ENCODE measurements around the gene CPEB4.

Gene CPEB4

DNA sequence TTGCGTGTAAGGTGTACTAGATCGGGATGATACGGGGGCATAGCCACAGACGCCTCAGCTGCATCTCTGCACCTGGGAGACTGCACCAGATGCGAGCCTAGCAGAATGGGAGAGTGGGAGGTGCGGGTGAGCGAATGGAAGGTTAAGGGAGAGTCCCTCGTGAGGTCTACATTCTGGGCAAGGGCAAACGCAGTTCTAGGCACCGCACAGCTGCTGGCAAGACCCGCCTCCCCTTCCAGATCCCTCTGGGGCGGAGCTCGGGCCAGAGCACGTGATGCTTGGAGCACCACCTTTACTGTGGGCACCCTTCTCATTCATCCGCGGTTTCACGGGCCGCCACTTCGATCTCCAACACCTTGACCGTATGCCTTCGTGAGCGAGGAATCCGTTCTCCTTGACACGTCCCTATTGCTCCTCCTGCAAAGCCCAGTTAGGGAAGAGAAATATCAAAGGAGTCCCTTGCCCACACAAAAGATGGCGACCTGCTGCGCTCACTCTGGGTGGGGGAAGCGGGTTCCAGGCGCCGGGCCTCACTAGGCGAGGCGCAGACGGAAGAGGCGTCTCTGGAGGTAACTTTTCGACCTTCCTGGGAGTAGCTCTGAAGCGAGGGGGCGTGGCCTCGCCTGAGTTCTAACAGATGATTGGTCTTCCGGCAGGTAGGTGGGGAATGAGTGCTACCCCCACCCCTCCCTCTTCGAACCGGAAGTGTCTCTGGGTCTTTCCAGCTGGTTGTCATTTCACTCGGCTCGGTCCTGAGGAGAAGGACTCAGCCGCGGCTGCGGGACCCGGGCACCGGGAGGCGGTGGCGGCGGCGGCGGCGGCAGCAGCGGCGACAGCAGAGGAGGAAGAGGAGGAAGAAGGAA, at the start of gene CPEB4:
CPEB4 (plus strand) TSS at position 740 of the 863 bp plus-strand sequence. CDS start 1,385 bp downstream, outside the sequence.
- DNase-seq = peak; percentile 100

DNA sequence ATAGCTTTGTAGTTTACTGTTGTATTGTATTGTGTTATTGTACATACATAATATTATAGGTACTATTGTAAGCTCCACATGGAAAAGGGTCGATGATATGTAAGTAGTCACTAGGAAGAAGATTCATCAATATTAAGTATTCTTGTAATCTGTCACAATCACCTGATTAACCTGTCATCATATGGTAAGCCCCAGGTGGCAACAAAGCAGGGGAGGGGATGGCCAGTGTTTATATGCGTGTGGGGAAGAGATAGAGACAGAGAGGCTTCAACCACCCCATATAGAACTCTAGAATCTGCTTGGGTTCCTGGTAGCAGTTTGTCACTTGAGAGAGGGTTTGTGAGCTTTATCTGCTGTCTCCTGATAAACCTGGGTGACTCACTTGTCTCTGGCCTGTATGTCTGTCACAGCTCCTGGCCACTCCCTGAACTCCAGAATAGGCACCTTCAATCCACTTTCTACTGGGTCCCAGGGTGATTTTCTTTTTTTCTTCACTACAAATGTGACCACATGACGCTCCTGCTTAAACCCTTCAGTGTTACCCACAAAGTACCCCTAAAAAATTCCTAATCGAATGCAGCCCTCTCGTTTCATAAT, 48.9 kb upstream of the CPEB4 start:
- peak; percentile 98 for DNase-seq

GRCh38 chr5:173840111-173840983, 47.8 kb upstream of the CPEB4 start:
- no peak for DNase-seq

- DNase-seq = peak; percentile 37
Observed at GRCh38 chr5:173841710-173842109, 46.4 kb upstream of the CPEB4 start.

DNA sequence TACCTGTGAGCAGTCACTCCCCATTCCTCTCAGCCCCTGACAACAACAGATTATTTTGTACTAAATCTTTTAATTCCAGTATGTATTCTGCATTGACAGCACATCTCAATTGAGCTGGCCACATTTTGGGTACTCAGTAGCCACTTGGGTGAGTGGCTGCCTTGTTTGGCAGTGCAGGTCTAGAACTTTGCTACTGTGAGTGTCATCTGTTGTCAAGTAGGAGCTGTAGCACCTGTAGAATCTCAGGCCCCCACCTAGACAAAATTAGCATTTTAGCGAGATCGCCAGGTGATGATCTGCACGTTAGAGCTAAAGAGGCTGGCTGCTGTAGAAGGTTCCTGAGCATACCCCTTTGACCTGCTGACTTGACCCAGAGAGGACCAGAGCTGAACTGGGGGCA, 44.4 kb upstream of the CPEB4 start:
- no peak for DNase-seq

DNA sequence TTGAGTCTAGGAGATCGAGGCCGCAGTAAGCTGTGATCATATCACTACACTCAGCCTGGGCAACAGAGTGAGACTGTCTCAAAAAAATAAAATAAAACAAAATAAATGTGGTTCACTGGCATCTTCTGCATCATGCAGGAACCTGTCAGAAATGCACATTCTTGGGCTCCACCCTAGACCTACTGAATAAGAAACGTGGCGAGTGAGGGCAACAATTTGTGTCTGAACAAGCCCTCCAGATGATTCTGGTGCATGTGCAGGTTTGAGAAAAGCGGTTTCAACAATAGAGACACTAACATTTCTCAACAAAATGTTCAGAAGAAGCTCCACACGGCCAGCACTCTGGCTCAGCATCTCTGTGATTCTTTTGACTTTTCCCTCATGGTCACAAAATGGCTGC, 42.8 kb upstream of the CPEB4 start:
- no peak for DNase-seq

- DNase-seq = no peak
Observed at GRCh38 chr5:173846929-173847501, 41.1 kb upstream of the CPEB4 start.

GRCh38 chr5:173848986-173849596, 39.1 kb upstream of the CPEB4 start:
- DNase-seq = no peak

- no peak for DNase-seq
Observed at GRCh38 chr5:173849908-173850307, 38.2 kb upstream of the CPEB4 start.

DNA sequence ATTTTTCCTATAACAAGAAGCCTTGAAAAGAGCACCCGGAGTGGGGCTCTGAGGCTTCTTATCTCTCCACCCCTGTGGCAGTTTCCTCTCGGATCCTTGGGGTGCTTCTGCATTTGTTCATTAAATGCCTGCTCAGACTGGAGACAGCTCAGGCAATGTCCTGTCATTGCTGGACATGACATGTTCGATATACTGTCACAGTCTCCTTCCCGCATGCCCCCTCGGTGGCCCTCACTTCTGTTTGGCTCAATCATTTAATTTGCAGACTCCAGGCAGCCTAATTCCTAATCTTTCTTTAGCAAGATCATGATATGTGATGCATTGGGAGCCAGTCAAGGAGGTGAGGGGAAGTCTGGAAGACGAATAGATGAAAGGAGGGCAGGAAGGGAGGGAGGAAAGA, 37.5 kb upstream of the CPEB4 start:
- DNase-seq = peak; percentile 76

DNA sequence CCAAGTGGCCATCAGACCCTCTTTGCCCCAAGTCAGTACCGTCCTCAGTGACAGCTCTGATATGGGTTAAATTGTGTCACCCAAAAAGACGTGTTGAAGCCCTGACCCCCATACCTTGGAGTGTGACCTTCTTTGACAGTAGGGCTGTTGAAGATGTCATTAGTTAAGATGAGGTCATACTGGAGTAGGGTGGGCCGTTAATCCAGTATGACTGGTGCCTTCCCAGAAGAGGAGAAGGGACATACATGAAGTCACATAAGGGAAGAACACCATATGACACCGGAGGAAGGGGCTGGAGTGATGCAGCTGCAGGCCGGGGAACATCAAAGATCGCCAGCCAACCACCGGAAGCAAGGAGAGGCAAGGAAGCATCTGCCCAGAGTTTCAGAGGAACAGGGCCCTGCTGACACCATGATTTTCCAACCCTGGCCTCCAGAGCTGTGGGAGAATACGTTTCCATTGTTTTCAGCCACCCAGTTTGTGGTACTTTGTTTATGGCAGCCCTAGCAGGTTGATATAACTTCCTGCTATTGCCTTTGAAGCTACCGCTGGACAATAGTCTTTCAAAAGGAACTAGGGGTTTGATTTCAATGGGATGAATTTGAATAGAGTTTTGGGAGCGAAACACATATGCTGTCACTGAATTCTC, 36.4 kb upstream of the CPEB4 start:
- DNase-seq = no peak

DNA sequence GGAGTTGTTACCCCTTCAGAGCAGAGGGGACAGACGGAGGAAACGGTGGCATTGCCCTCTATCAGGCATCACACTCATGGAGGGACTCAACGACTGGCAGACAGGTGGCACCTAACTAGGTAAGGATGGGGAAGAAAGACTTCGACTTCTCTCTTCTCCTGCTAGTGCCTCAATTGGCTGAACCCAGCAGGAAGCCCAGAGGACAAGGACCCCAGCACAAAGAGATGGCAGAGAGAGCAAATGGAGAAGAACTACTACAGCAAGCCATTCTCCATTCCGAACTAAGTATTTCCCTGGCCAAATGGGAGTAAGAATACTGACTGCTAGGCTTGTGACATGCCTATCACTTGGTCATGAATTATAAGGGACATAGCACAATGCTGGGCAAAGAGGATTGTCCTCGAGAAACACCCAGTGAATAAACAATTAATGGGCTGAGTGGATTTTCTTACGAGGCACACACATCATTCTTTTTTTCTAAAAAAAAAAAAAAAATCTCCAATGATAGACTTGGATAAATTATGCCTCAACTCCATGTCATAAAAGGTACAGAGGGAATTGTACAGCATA, 35.3 kb upstream of the CPEB4 start:
- no peak for DNase-seq

- DNase-seq = peak; percentile 97
Observed at GRCh38 chr5:173853370-173854131, 34.6 kb upstream of the CPEB4 start.

DNA sequence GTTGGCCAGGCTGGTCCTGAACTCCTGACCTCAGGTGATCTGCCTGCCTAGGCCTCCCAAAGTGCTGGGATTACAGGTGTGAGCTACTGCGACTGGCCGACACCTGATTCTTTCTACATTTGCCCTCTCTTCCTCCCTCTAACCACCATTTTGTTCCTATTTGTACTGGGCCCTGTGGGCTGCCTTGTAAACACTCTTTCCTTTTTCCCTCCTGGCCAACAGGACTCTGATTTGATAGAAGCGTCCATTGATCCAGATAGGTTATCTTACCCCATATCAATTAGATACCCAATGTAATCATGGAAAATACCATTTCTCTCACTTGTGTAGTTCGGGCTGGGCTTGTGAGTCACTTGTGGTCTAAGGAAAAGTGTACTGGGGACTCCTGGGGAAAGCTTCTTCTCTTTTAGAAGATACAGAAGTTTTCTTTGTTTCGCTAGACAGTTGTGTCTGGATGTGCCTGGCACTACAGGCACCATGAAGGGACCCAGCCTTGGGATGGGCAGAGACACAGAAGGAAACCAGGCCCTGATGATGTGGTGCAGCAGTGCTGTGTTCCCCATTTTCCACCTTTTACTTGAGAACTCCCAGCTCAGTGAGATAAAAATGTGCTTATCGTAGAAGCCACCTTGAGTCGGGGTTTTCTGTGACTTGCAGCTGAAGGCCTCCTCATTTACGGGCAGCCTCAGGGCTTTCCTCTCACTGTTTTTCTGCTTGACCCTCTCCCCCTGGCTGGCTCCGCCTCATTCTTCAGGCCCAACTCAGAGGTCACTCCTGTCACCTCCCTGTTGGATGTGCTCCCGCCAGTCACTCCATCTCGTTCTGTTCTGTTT, 32.8 kb upstream of the CPEB4 start:
- peak; percentile 95 for DNase-seq

GRCh38 chr5:173855995-173856656, 32.0 kb upstream of the CPEB4 start:
- no peak for DNase-seq

- DNase-seq = no peak
Observed at GRCh38 chr5:173857234-173857633, 30.9 kb upstream of the CPEB4 start.

DNA sequence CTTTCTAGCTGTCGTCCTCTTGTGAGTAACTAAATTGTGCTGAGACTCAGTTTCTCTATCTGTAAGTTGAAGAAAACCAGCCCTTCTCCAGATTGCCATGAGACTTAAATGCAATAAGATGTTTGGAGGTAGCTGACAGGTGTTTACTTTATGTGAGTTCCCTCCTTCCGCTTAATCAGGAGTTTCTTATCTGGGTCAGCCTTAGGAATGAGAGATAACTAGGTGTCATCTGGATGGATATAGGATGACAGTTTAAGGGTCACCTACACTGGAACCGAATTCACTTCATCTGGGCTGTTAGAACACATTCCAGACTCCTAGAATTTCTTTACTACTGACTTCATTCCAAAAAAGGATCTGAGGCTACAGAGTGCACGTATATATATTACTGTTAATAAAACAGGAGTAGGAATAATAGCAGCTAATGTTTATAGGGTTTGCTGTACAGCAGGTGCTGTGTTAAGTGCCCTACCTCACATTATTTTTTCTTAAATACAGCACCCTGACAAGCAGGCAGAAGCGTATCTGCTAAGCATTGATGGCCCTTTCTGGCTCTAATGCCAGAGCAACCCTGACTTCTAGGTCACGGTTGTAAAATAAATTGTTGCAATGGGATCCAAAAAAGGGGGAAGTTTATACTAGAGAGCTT, 30.0 kb upstream of the CPEB4 start:
- no peak for DNase-seq

GRCh38 chr5:173858670-173859407, 29.3 kb upstream of the CPEB4 start:
- peak; percentile 51 for DNase-seq

All from hematopoietic multipotent progenitor cell treated with erythropoietin and hydrocortisone succinate and interleukin-3 and kit ligand, for 8 days (in vitro differentiated cells).